ENCODE results near the gene KRT77.

GRCh38 chr12:52673217-52673616 is 30.1 kb downstream of the KRT77 start:
- TF ChIP-seq POLR2A (IDR thresholded peaks at IDR 0.05) (no peak), CTCF (IDR thresholded peaks at IDR 0.05) (no peak), POLR2AphosphoS5 (IDR thresholded peaks at IDR 0.05) (no peak)

Measured in breast epithelium (tissue), 3 donors.